Esophagus (tissue), 2 donors: ENCODE measurements around the gene TMSB10. TPM values are rescaled to one million over a fixed set of nuclear protein-coding genes. Genes with fewer than 3 reads are reported as not detected.

Experiments used
- H3K27ac ChIP-seq, 2 donors: one replicate each; pipeline ENCODE4 v1.5.1; 2013; ENCODE audit warnings: low read depth in 2 of 2, mild to moderate bottlenecking in 2 of 2, inconsistent platforms in 1 of 2, low read length in 1 of 2, moderate library complexity in 1 of 2
- H3K27me3 ChIP-seq, 2 donors: one replicate each; pipeline ENCODE4 v1.6.1; 2013; ENCODE audit warnings: low read length in 2 of 2, control low read depth in 1 of 2, mild to moderate bottlenecking in 1 of 2; ENCODE audit not compliant: insufficient read depth in 2 of 2, control insufficient read depth in 1 of 2
- H3K36me3 ChIP-seq, 2 donors: one replicate each; pipeline ENCODE4 v1.6.1; 2013; ENCODE audit warnings: low read length in 1 of 2; ENCODE audit not compliant: control insufficient read depth in 2 of 2, insufficient read depth in 2 of 2
- H3K4me1 ChIP-seq, 2 donors: one replicate each; pipeline ENCODE4 v1.6.1; 2013; ENCODE audit warnings: low read length in 1 of 2; ENCODE audit not compliant: control insufficient read depth in 2 of 2, insufficient read depth in 2 of 2
- H3K4me3 ChIP-seq, 2 donors: one replicate each; pipeline ENCODE4 v1.5.1; 2013; ENCODE audit warnings: low read length in 2 of 2, mild to moderate bottlenecking in 2 of 2, low read depth in 1 of 2, moderate library complexity in 1 of 2
- H3K9me3 ChIP-seq, 2 donors: one replicate each; pipeline ENCODE4 v1.6.1; 2013; ENCODE audit warnings: mild to moderate bottlenecking in 2 of 2, low read depth in 1 of 2, low read length in 1 of 2, moderate library complexity in 1 of 2; ENCODE audit not compliant: control insufficient read depth in 2 of 2, insufficient read depth in 1 of 2
- WGBS, 2 donors: extraction: QIAGEN DNeasy Blood & Tissue Kit; methylation state at CpG; one replicate each; pipeline ENCODE4 v1.1.7; 2013; 5-methylcytosine and 5-hydroxymethylcytosine counted together
- polyA plus RNA-seq, 2 donors: library from polyadenylated mRNA; stranded (reverse); fragments of 200-250 nt; gene quantifications; one replicate each; pipeline ENCODE4 v1.2.3, GENCODE V29; 2013
- donor health status: healthy with polysubstance abuse.
- donor health status: Bipolar disorder and iron deficiency.

Gene TMSB10
- polyA plus RNA-seq, 2 donors: 1,127 to 2,184 TPM

- Histone ChIP-seq H3K27ac (peak overlapping the region; percentile 32 to 47), H3K9me3 (no peaks in the 10 kb centered on the region), H3K27me3 (no peaks in the 10 kb centered on the region), H3K4me3 (no peak overlapping the region), H3K36me3 (no peaks in the 10 kb centered on the region), H3K4me1 (peaks cover 0 to 10% of the 10 kb centered on the region in 2 donors)
- WGBS, 2 donors: 36 to 47% methylated on average over 9 of the region's 9 CpGs
Observed at GRCh38 chr2:84924173-84925106, 19.0 kb downstream of the TMSB10 start.

- H3K36me3 ChIP-seq: no peaks in the 10 kb centered on the region
- peaks cover 0 to 10% of the 10 kb centered on the region in 2 donors for H3K4me1 ChIP-seq
- no peaks in the 10 kb centered on the region for H3K27me3 ChIP-seq
- H3K27ac ChIP-seq: peak overlapping the region; percentile 48 to 85
- H3K9me3 ChIP-seq: no peaks in the 10 kb centered on the region
- no peak overlapping the region for H3K4me3 ChIP-seq
- 72 to 83% methylated on average over 2 of the region's 2 CpGs for WGBS, 2 donors
Observed at GRCh38 chr2:84925336-84925723, 19.9 kb downstream of the TMSB10 start.

- Histone ChIP-seq H3K36me3 (no peaks in the 10 kb centered on the region), H3K27ac (peak overlapping the region; percentile 48 to 85), H3K9me3 (no peaks in the 10 kb centered on the region), H3K4me1 (peaks cover 0 to 10% of the 10 kb centered on the region in 2 donors), H3K4me3 (peak overlapping the region in 1 of 2 donors; percentile 2), H3K27me3 (no peaks in the 10 kb centered on the region)
- WGBS, 2 donors: 4 to 8% methylated on average over 34 of the region's 34 CpGs
Observed at GRCh38 chr2:84925724-84926376, 20.4 kb downstream of the TMSB10 start.

- no peaks in the 10 kb centered on the region for H3K36me3 ChIP-seq
- 46 to 47% methylated on average over 3 of the region's 3 CpGs for WGBS, 2 donors
- H3K27me3 ChIP-seq: no peaks in the 10 kb centered on the region
- H3K27ac ChIP-seq: no peak overlapping the region
- peaks cover 0 to 10% of the 10 kb centered on the region in 2 donors for H3K4me1 ChIP-seq
- H3K4me3 ChIP-seq: no peak overlapping the region
- H3K9me3 ChIP-seq: no peaks in the 10 kb centered on the region
Observed at GRCh38 chr2:84927275-84927627, 21.8 kb downstream of the TMSB10 start.

- Histone ChIP-seq H3K4me3 (no peak overlapping the region), H3K4me1 (peaks cover 0 to 3% of the 10 kb centered on the region in 2 donors), H3K27me3 (no peaks in the 10 kb centered on the region), H3K9me3 (no peaks in the 10 kb centered on the region), H3K36me3 (no peaks in the 10 kb centered on the region), H3K27ac (no peak overlapping the region)
- 68 to 70% methylated on average over 1 of the region's 1 CpG for WGBS, 2 donors
Observed at GRCh38 chr2:84931384-84931821, 25.9 kb downstream of the TMSB10 start.

GRCh38 chr2:84938194-84938879, 32.9 kb downstream of the TMSB10 start:
- Histone ChIP-seq H3K9me3 (no peaks in the 10 kb centered on the region), H3K4me3 (no peak overlapping the region), H3K27me3 (no peaks in the 10 kb centered on the region), H3K36me3 (no peaks in the 10 kb centered on the region), H3K4me1 (no peaks in the 10 kb centered on the region), H3K27ac (no peak overlapping the region)
- 62 to 78% methylated on average over 5 of the region's 5 CpGs for WGBS, 2 donors

GRCh38 chr2:84939426-84940087, 34.1 kb downstream of the TMSB10 start:
- 50 to 64% methylated on average over 9 of the region's 9 CpGs for WGBS, 2 donors
- Histone ChIP-seq H3K27ac (peak overlapping the region in 1 of 2 donors; percentile 66), H3K4me3 (no peak overlapping the region), H3K36me3 (no peaks in the 10 kb centered on the region), H3K9me3 (no peaks in the 10 kb centered on the region), H3K4me1 (no peaks in the 10 kb centered on the region), H3K27me3 (no peaks in the 10 kb centered on the region)

- Histone ChIP-seq H3K27ac (no peak overlapping the region), H3K27me3 (no peaks in the 10 kb centered on the region), H3K4me1 (no peaks in the 10 kb centered on the region), H3K36me3 (no peaks in the 10 kb centered on the region), H3K9me3 (no peaks in the 10 kb centered on the region), H3K4me3 (no peak overlapping the region)
- 73 to 74% methylated on average over 3 of the region's 3 CpGs for WGBS, 2 donors
Observed at GRCh38 chr2:84940088-84940470, 34.6 kb downstream of the TMSB10 start.

GRCh38 chr2:84940831-84941412, 35.5 kb downstream of the TMSB10 start:
- 79 to 86% methylated on average over 3 of the region's 3 CpGs for WGBS, 2 donors

More at GRCh38 chr2:84940831-84941412, 35.5 kb downstream of the TMSB10 start:
- H3K27ac ChIP-seq: no peak overlapping the region
- no peaks in the 10 kb centered on the region for H3K4me1 ChIP-seq
- H3K9me3 ChIP-seq: no peaks in the 10 kb centered on the region
- no peaks in the 10 kb centered on the region for H3K36me3 ChIP-seq
- H3K27me3 ChIP-seq: no peaks in the 10 kb centered on the region
- H3K4me3 ChIP-seq: no peak overlapping the region
